Measurements from ENCODE around the gene TRABD2A. TPM values are rescaled to one million over a fixed set of nuclear protein-coding genes. Genes with fewer than 3 reads are reported as not detected.

Gene TRABD2A
- total RNA-seq, 5 donors from 2014 or later (not counting 1 experiment from before 2014, with no cell fraction given) = 77.3 to 219 (median 106) TPM

DNA sequence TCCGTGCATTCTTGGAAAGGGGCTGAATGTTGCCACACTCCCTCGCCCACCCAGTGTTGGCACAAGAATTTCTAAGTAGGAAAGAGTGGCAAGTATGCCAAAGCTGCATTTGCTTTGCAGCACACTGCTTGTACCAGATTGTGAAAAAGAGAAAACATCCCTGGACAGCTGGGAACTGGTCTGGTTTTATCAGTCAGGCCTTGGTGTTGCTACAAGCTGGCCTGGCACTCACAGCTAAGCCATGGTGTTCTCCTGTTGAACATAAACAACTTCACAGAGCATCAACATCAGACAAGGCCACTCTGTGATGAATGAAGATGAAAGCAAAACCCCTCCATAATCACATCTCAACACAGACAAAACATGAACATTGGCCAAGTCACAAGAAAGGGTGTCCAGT lies 4.2 kb upstream of the TRABD2A start:
- Histone ChIP-seq H3K27ac (ENCODE audit: low read length) (no peak overlapping the region), H3K9me3 (no peaks in the 10 kb centered on the region), H3K4me3 (ENCODE audit: control insufficient read depth in 1 of 2, extremely low read depth in 1 of 2, low read length in 1 of 2) (no peak overlapping the region), H3K4me1 (ENCODE audit: control insufficient read depth in 1 of 2, extremely low read depth in 1 of 2, insufficient read depth in 2 of 2, low read length in 2 of 2) (peaks cover 19 to 33% of the 10 kb centered on the region in 2 experiments), H3K27me3 (replicated peaks in 1 of 2; ENCODE audit: control insufficient read depth in 2 of 2, extremely low read depth in 1 of 2, insufficient read depth in 2 of 2, low read length in 1 of 2) (peaks cover 0 to 5% of the 10 kb centered on the region in 2 experiments), H3K36me3 (ENCODE audit: control insufficient read depth in 2 of 2, extremely low read depth in 1 of 2, insufficient read depth in 1 of 2, low read length in 1 of 2) (no peaks in the 10 kb centered on the region)
- POLR2A ChIA-PET = no interaction called here
- Mint-ChIP-seq H3K36me3 (no peaks in the 10 kb centered on the region), H3K9me3 (no peaks in the 10 kb centered on the region), H3K4me1 (peaks cover 57 to 63% (median 58%) of the 10 kb centered on the region in 3 donors), H3K27ac (peak overlapping the region in 1 of 2 donors; percentile 69), H3K27me3 (no peaks in the 10 kb centered on the region), H3K4me3 (no peak overlapping the region)
- 100% methylated on average over 1 of the region's 2 CpGs for WGBS (ENCODE audit: insufficient coverage)
- no peak for ATAC-seq (replicated peaks in 1 of 4)
- CTCF ChIA-PET = interaction anchor here in 1 of 2 donors (1.2 kb wide), 1 partner anchor 40 kb away, joined by 3 read pairs; no protein-coding TSS in a partner anchor
- no peak for DNase-seq

DNA sequence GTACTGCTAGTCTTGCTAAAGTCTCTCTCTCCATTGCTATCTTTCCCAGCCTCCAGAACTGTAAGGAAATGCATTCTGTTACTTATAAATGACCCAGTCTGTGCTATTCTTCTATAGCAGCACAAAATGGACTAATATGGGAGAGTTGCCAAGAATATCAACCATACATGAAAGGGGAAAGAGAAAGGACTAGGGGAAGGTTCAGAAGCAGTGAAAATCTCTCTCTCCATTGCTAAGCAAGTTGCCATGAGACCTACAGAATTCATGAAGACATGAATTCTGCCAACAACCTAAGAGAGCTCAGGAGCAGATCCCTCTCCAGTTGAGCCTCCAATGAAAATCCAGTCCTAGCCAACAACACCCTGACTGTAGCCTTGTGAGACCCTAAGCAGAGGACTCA lies 3.6 kb upstream of the TRABD2A start:
- H3K4me3 Mint-ChIP-seq = no peak overlapping the region
- H3K36me3 Mint-ChIP-seq = no peaks in the 10 kb centered on the region
- H3K36me3 ChIP-seq (ENCODE audit: control insufficient read depth in 2 of 2, extremely low read depth in 1 of 2, insufficient read depth in 1 of 2, low read length in 1 of 2) = no peaks in the 10 kb centered on the region
- H3K27me3 ChIP-seq (replicated peaks in 1 of 2; ENCODE audit: control insufficient read depth in 2 of 2, extremely low read depth in 1 of 2, insufficient read depth in 2 of 2, low read length in 1 of 2) = peaks cover 0 to 5% of the 10 kb centered on the region in 2 experiments
- H3K4me3 ChIP-seq (ENCODE audit: control insufficient read depth in 1 of 2, extremely low read depth in 1 of 2, low read length in 1 of 2) = no peak overlapping the region
- H3K27ac ChIP-seq (ENCODE audit: low read length) = no peak overlapping the region
- ATAC-seq (replicated peaks in 1 of 4) = no peak
- DNase-seq = no peak
- H3K9me3 Mint-ChIP-seq = no peaks in the 10 kb centered on the region
- ChIA-PET POLR2A (no interaction called here), CTCF (interaction anchor here in 1 of 2 donors (1.2 kb wide), 1 partner anchor 41 kb away, joined by 3 read pairs; no protein-coding TSS in a partner anchor)
- peaks cover 54 to 63% (median 54%) of the 10 kb centered on the region in 3 donors for H3K4me1 Mint-ChIP-seq
- no peaks in the 10 kb centered on the region for H3K27me3 Mint-ChIP-seq
- H3K27ac Mint-ChIP-seq = peak overlapping the region; percentile 24 to 69
- H3K4me1 ChIP-seq (ENCODE audit: control insufficient read depth in 1 of 2, extremely low read depth in 1 of 2, insufficient read depth in 2 of 2, low read length in 2 of 2) = peaks cover 17 to 34% of the 10 kb centered on the region in 2 experiments
- no peaks in the 10 kb centered on the region for H3K9me3 ChIP-seq

DNA sequence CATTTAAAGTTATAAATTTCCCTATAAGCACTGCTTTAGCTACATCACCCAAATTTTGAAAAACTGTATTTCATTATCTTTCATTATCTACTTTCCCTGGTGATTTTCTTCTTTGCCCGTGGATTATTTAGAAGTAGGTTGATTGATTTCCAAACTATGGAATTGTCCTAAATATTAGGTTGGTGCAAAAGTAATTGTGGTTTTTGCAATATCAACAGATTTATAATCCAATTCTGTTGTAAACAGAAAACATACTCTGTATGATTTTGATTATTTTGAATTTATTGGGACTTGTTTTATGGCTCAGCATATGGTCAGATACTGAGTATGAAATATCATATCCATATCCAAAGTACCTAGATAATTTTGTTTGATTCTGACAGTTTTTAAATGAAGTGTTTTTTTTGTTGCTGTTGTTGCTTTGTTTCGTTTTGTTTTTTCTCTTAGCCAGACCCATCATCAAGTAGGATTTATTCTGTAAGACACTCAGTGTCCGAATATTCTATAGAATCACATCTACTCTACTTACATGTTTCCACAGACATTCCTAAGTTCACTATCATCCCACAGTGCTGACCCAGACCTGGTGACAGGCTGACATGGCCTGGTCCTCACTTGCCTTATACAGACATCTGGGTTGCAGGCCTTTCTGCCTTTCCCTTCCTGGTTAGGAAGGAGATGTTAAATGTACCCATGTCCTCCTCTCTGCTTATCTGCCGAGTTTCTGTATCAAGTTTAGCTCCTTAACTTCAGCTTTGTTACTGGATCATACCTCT lies 2.1 kb upstream of the TRABD2A start:
- ChIA-PET POLR2A (interaction anchor here (0.6 to 1.7 kb wide), 5 partner anchors 22 to 357 kb away, joined by 3 to 7 read pairs (median 5); no protein-coding TSS in a partner anchor), CTCF (interaction anchor here (0.6 to 4.0 kb wide), 24 partner anchors 10 to 385 kb away, joined by 3 to 41 read pairs (median 4); partner anchors contain the start of gene DNAH6 (in 1 of the 2))
- ATAC-seq (replicated peaks in 1 of 4) = no peak
- Mint-ChIP-seq H3K27ac (peak overlapping the region; percentile 95 to 96), H3K36me3 (no peaks in the 10 kb centered on the region), H3K4me3 (peak overlapping the region; percentile 94 to 99 (median 97)), H3K27me3 (no peaks in the 10 kb centered on the region), H3K4me1 (peaks cover 53 to 61% (median 54%) of the 10 kb centered on the region in 3 donors), H3K9me3 (no peaks in the 10 kb centered on the region)
- H3K4me3 ChIP-seq (ENCODE audit: control insufficient read depth in 1 of 2, extremely low read depth in 1 of 2, low read length in 1 of 2) = no peak overlapping the region
- H3K36me3 ChIP-seq (ENCODE audit: control insufficient read depth in 2 of 2, extremely low read depth in 1 of 2, insufficient read depth in 1 of 2, low read length in 1 of 2) = no peaks in the 10 kb centered on the region
- WGBS (ENCODE audit: insufficient coverage) = 100% methylated on average over 1 of the region's 4 CpGs
- DNase-seq = no peak
- H3K9me3 ChIP-seq = no peaks in the 10 kb centered on the region
- peaks cover 0 to 5% of the 10 kb centered on the region in 2 experiments for H3K27me3 ChIP-seq (replicated peaks in 1 of 2; ENCODE audit: control insufficient read depth in 2 of 2, extremely low read depth in 1 of 2, insufficient read depth in 2 of 2, low read length in 1 of 2)
- peaks cover 11 to 26% of the 10 kb centered on the region in 2 experiments for H3K4me1 ChIP-seq (ENCODE audit: control insufficient read depth in 1 of 2, extremely low read depth in 1 of 2, insufficient read depth in 2 of 2, low read length in 2 of 2)
- peak overlapping the region; percentile 75 for H3K27ac ChIP-seq (ENCODE audit: low read length)

DNA sequence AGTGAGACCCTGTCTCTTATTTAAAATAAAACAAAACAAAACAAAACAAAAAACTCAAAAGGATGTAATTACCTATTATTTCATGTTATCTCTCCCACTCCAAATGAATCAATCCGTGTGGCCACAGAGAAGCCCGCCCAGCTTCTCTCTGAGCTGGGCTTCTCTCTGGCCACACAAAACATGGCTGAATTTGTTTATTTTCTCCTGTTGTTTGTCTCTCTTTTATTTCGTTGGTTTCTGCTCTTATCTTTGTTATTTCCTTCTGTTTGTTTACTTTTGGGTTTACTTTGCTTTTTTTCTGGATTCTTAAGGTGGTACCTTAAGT lies 1.5 kb upstream of the TRABD2A start:
- peaks cover 0 to 5% of the 10 kb centered on the region in 2 experiments for H3K27me3 ChIP-seq (replicated peaks in 1 of 2; ENCODE audit: control insufficient read depth in 2 of 2, extremely low read depth in 1 of 2, insufficient read depth in 2 of 2, low read length in 1 of 2)
- no peaks in the 10 kb centered on the region for H3K36me3 Mint-ChIP-seq
- no peaks in the 10 kb centered on the region for H3K36me3 ChIP-seq (ENCODE audit: control insufficient read depth in 2 of 2, extremely low read depth in 1 of 2, insufficient read depth in 1 of 2, low read length in 1 of 2)
- ATAC-seq (replicated peaks in 1 of 4) (no peak), DNase-seq (no peak)
- H3K4me1 ChIP-seq (ENCODE audit: control insufficient read depth in 1 of 2, extremely low read depth in 1 of 2, insufficient read depth in 2 of 2, low read length in 2 of 2) = peaks cover 14 to 28% of the 10 kb centered on the region in 2 experiments
- WGBS (ENCODE audit: insufficient coverage) = no CpG with 5 or more reads among the region's 3 CpGs
- H3K27ac Mint-ChIP-seq = peak overlapping the region; percentile 95 to 96
- ChIA-PET POLR2A (interaction anchor here (0.6 to 1.7 kb wide), 5 partner anchors 21 to 356 kb away, joined by 3 to 7 read pairs (median 5); no protein-coding TSS in a partner anchor), CTCF (interaction anchor here (0.6 to 4.0 kb wide), 25 partner anchors 10 to 385 kb away, joined by 3 to 41 read pairs (median 4); partner anchors contain the start of gene DNAH6 (in 1 of the 2))
- H3K27ac ChIP-seq (ENCODE audit: low read length) = peak overlapping the region; percentile 75
- no peaks in the 10 kb centered on the region for H3K27me3 Mint-ChIP-seq
- H3K9me3 ChIP-seq = no peaks in the 10 kb centered on the region
- H3K4me1 Mint-ChIP-seq = peaks cover 54 to 63% (median 57%) of the 10 kb centered on the region in 3 donors
- no peaks in the 10 kb centered on the region for H3K9me3 Mint-ChIP-seq
- H3K4me3 Mint-ChIP-seq = peak overlapping the region; percentile 94 to 99 (median 97)
- peak overlapping the region in 1 of 2 donors; percentile 99 for H3K4me3 ChIP-seq (ENCODE audit: control insufficient read depth in 1 of 2, extremely low read depth in 1 of 2, low read length in 1 of 2)

GRCh38 chr2:84881581-84882413 lies 913 bp upstream of the TRABD2A start:
- 2% methylated on average over 18 of the region's 29 CpGs for WGBS (ENCODE audit: insufficient coverage)
- peaks cover 54 to 63% (median 57%) of the 10 kb centered on the region in 3 donors for H3K4me1 Mint-ChIP-seq

GRCh38 chr2:84880395-84880644 lies 564 bp downstream of the TRABD2A start:
- H3K27ac ChIP-seq (ENCODE audit: low read length) = peak overlapping the region; percentile 64

More at GRCh38 chr2:84881581-84882413, 913 bp upstream of the TRABD2A start:
- Histone ChIP-seq H3K4me1 (ENCODE audit: control insufficient read depth in 1 of 2, extremely low read depth in 1 of 2, insufficient read depth in 2 of 2, low read length in 2 of 2) (peaks cover 14 to 34% of the 10 kb centered on the region in 2 experiments), H3K27ac (ENCODE audit: low read length) (peak overlapping the region; percentile 75), H3K9me3 (no peaks in the 10 kb centered on the region), H3K4me3 (ENCODE audit: control insufficient read depth in 1 of 2, extremely low read depth in 1 of 2, low read length in 1 of 2) (peak overlapping the region; percentile 71 to 99), H3K27me3 (replicated peaks in 1 of 2; ENCODE audit: control insufficient read depth in 2 of 2, extremely low read depth in 1 of 2, insufficient read depth in 2 of 2, low read length in 1 of 2) (peaks cover 0 to 5% of the 10 kb centered on the region in 2 experiments), H3K36me3 (ENCODE audit: control insufficient read depth in 2 of 2, extremely low read depth in 1 of 2, insufficient read depth in 1 of 2, low read length in 1 of 2) (no peaks in the 10 kb centered on the region)
- no peaks in the 10 kb centered on the region for H3K9me3 Mint-ChIP-seq
- H3K27me3 Mint-ChIP-seq = no peaks in the 10 kb centered on the region
- H3K4me3 Mint-ChIP-seq = peak overlapping the region; percentile 94 to 99 (median 97)
- DNase-seq (peak; percentile 69 to 92 (median 84)), ATAC-seq (replicated peaks in 1 of 4) (peak; percentile 69 to 76 (median 70))
- POLR2A ChIA-PET = interaction anchor here (0.5 to 1.7 kb wide), 6 partner anchors 20 to 417 kb away, joined by 3 to 7 read pairs (median 4); no protein-coding TSS in a partner anchor
- H3K36me3 Mint-ChIP-seq = no peaks in the 10 kb centered on the region
- H3K27ac Mint-ChIP-seq = peak overlapping the region; percentile 95 to 96
- CTCF ChIA-PET = interaction anchor here (0.6 to 4.0 kb wide), 29 partner anchors 9 to 398 kb away, joined by 3 to 41 read pairs (median 4); partner anchors contain the start of gene DNAH6 (in 1 of the 2)

More at GRCh38 chr2:84880395-84880644, 564 bp downstream of the TRABD2A start:
- peaks cover under 1% of the 10 kb centered on the region for H3K36me3 Mint-ChIP-seq
- peak overlapping the region; percentile 90 to 99 (median 91) for H3K4me3 Mint-ChIP-seq
- ATAC-seq (replicated peaks in 1 of 4) = peak in 2 of 4 experiments; percentile 2 to 3
- H3K27ac Mint-ChIP-seq = peak overlapping the region; percentile 91 to 94
- ChIA-PET CTCF (interaction anchor here in 1 of 2 donors (0.8 to 4.0 kb wide), 5 partner anchors 9 to 98 kb away, joined by 3 to 41 read pairs (median 3); no protein-coding TSS in a partner anchor), POLR2A (interaction anchor here (0.6 to 1.3 kb wide), 2 partner anchors 24 to 26 kb away, joined by 3 to 4 read pairs; no protein-coding TSS in a partner anchor)
- H3K27me3 Mint-ChIP-seq = no peaks in the 10 kb centered on the region
- H3K4me1 Mint-ChIP-seq = peaks cover 65 to 73% (median 71%) of the 10 kb centered on the region in 3 donors
- Histone ChIP-seq H3K4me1 (ENCODE audit: control insufficient read depth in 1 of 2, extremely low read depth in 1 of 2, insufficient read depth in 2 of 2, low read length in 2 of 2) (peaks cover 20 to 48% of the 10 kb centered on the region in 2 experiments), H3K9me3 (no peaks in the 10 kb centered on the region), H3K27me3 (replicated peaks in 1 of 2; ENCODE audit: control insufficient read depth in 2 of 2, extremely low read depth in 1 of 2, insufficient read depth in 2 of 2, low read length in 1 of 2) (peaks cover 0 to 5% of the 10 kb centered on the region in 2 experiments), H3K36me3 (ENCODE audit: control insufficient read depth in 2 of 2, extremely low read depth in 1 of 2, insufficient read depth in 1 of 2, low read length in 1 of 2) (peaks cover 0 to 2% of the 10 kb centered on the region in 2 donors), H3K4me3 (ENCODE audit: control insufficient read depth in 1 of 2, extremely low read depth in 1 of 2, low read length in 1 of 2) (peak overlapping the region; percentile 71 to 99)
- no peak for DNase-seq
- 0% methylated on average over 7 of the region's 8 CpGs for WGBS (ENCODE audit: insufficient coverage)
- no peaks in the 10 kb centered on the region for H3K9me3 Mint-ChIP-seq

Measured in T-cell (primary cell).